Inferior parietal cortex (tissue), 1 donor: ENCODE results near the gene CALCB.

Experiments
- DNase-seq: peaks from one replicate; pipeline ENCODE4 v3.0.0-alpha.2; 2016; ENCODE audit errors: extremely low spot score

CALCB gene

DNA sequence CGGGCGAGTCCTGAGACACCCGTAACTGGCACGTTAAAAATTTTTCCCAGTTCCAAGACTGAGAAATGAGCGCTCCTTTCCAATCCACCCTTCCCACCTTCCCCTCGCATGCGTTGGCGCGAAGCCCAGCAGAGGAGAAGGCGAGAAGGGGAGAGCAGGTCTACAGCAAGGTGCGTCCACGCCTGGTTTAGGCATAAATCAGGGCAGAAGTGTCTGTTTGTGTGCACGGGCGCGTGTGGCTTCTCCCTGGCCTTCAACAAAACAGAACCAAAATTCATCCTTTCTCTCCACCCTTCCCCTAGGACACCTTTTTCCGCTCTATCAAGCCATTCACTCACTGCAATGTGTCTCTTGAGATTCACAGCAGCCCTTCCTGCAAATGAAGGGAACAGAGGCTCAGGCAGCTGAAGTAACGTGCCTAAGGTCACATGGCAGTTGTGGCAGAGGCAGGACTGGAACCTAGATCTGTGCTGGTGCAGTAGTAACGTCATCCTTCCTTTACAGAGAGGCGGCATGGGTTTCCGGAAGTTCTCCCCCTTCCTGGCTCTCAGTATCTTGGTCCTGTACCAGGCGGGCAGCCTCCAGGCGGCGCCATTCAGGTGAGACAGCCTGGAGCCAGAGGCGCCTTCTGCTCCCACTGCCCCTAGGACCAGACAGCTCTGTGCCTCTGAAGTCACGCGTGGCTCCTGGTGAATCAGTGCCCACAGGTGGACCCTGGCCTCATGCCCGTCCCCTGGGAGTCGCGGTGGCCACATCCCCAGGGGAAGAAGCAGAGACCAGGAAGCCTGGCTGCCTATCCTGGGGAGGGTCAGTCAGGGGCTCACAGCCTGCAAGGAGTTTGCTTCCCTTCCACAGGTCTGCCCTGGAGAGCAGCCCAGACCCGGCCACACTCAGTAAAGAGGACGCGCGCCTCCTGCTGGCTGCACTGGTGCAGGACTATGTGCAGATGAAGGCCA, 1.1 kb downstream of the CALCB start:
- DNase-seq: peak; percentile 61

GRCh38 chr11:15075162-15075526, 1.8 kb downstream of the CALCB start:
- DNase-seq: no peak

DNA sequence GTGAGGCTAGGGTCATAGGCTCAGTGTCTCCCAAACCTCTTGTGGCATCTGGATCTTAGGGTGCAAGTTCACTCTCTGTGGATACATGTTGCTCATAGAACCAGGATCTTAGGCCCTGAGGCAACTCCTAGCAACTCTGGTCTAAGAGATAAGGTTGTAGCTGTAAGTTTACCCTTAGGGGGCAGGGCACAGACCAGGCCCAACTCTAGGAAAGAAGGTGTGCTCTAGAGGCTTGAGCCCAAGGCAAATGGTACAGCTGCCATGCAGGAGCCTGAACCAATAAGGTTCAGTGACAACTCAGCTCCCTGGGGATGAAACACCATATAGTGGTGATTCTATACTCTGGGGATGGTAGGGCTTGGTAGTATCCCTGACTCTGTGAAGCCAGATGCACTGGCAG, 17.8 kb downstream of the CALCB start:
- DNase-seq: no peak

DNA sequence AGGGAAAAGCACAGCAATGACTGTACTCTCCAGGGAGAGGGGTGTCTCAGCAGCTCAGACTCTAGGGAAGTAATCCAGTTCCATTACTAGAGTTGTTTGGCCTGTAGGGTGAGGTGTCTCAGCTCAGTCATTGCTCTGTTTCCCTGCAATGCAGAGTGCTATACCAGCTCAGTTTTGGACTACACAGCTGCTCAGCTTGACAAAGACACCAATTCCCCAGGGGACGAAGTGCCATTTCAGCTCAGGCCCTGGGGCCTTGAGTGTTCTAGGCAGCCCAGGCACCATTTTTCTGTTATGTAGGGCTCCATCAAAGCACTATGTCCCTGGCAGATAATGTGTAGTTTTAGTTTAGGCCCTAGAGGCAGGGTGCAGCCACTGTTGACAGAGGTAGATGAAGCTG, 18.2 kb downstream of the CALCB start:
- DNase-seq: no peak

GRCh38 chr11:15093432-15093831, 20.0 kb downstream of the CALCB start:
- no peak for DNase-seq

DNA sequence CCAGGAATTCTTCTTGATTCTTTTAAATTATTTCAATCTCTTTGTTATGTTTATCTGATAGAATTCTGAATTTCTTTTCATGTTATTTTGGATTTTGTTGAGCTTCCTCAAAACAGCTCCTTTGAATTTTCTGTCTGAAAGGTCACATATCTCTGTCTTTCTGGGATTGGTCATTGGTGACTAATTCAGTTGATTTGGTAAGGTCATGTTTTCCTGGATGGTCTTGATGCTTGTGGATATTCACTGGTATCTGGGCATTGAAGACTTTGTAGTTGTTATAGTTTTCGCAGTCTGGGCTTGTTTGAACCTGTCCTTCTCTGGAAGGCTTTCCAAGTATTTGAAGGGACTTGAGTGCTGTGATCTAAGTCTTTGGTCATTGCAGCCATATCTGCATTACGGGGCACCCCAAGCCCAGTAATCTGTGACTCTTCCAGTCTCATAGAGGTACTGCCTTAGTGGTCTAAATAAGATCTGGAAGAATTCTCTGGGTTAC, 22.4 kb downstream of the CALCB start:
- no peak for DNase-seq

DNA sequence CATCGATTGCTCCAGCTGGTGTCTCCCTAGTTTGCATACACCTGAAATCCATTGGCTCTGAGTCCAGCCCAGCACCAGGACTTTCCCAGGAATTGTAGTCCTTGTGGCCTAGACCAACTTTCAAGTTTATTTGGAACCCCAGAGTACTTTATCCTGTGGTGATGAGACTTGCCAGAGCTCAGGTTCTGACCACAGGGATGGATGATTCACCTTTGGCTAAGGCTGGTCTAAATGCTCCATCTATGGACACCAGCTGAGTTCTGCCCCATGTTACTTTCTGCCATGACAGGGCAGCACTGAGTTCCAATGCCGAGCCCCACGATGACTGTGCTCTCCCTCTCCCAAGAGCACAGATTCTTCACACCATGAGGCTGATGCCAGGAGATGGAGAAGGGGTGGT, 24.0 kb downstream of the CALCB start:
- no peak for DNase-seq

DNA sequence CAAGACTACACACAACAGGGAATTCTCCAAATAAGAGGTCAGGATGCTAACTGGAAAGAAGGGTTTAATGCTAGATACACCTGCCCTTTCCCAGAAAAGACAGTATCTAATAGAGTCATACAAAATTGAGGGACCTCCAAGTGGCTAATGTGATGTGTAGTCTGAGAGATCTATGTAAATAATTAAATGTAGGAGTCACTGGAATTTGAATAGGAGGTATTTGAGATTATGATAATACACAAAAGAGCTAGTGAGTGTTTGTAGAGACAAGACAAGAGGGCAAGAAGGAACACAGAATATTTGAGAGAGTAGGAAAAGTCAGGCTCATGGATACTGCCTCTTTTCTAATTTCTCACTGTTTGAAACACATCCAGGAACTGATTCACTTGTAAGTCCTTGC, 25.9 kb downstream of the CALCB start:
- DNase-seq: no peak

DNA sequence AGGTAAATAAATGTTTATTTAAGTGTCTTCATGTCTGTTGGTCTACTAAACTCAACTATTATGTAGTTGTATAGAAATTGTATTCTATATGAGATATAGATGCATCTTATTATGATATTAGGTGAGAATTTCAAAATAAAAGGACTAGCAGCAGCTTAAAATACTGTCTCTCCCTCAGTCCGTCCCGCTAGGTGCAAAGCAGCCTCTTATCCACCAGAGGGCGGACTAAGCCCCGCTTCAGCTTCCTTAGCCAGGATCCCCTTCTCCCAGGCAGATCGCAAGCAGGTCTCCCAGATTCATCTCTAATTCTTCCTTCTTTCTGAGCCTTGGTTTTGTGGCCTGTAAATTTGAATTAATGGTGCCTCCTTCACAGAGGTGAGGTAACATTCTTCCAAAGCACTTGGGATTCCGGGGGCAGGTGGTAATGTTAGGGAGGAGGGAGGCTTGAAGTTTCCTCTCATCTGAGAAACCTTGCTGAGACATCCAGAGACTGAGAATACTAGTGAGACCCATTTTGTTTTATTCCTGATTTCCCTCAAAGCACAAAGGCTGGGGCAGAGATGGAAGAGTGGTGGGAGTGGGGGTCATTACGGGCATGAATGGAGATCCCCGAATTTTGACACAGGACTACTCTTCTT, 27.8 kb downstream of the CALCB start:
- peak; percentile 81 for DNase-seq

GRCh38 chr11:15104166-15104565, 30.8 kb downstream of the CALCB start:
- no peak for DNase-seq

DNA sequence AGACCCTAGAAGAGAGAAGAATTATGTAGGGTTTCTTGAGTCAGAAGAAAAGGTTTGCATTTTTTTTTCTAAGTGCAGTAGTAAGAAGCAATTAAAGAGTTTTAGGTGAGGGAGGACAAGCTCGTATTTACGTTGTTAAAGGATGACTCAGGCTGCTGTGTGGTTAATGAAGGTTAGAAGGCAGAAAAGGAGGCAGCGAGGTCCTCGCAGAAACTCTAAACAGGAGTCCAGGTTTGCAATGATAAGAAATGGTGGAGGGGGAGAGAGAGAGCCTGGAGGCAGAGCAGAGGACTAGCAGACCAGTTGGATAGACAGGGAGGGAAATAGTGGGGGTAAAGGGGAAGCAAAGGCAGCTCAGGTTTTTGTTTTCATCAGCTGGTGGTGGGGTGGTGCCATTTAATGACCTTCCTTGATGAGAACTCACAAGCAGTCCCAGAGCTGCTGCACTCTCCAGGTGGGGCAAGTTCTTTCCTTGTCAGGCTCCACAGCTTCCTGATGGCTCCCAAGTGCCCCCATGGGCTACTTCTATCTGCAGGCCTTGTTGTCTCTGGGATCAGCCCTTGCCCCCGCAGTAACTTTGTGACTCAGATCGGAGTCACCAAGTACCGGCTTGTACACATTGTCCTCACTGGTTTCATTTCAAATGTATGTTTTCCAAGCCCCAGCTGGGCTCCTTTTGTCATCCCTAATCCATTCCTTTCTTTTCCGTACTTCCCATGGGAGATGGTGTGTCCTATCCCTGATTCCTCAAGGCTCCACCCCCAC, 33.0 kb downstream of the CALCB start:
- DNase-seq: no peak

GRCh38 chr11:15107730-15108515, 34.5 kb downstream of the CALCB start:
- DNase-seq: no peak

- no peak for DNase-seq
Observed at GRCh38 chr11:15108592-15109130, 35.3 kb downstream of the CALCB start.

DNA sequence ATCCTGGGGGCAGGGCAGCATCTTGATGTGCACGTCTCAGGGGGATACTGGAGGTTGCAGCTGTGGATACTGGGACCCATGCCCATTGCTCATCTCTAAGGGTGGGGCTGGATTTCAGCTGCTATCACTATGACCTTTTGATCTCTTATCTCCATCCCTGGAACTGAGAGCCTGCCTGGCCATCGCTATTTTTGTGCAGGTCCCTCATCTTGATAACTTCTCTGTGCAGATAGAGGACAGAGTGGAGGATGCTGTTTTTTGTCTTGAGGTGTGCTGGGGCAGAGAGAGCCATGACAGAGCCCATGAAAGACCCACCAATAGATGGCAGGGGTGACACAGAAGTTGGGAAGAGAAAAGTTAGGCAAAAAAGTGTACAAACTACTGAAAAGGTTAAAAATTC, 36.2 kb downstream of the CALCB start:
- no peak for DNase-seq

DNA sequence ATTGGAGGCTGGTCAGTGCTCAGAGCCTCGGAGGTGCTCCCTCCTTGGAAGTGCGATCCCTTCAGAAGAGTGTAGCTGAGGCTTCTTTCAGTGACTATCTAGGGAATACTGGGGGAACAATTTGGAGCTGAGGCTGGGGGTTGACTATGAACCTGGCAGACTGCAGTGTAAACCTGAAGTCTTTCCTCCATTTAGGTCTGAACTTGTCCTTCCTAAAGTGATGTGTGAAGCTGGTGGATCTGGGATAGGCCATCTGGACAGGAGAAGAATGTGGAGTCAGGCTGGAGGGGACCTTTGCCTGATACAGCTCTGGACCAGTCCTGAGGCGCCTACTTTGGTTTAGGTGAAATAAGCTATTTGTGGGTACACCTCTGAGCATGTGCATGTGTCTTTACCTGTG, 37.8 kb downstream of the CALCB start:
- no peak for DNase-seq

DNA sequence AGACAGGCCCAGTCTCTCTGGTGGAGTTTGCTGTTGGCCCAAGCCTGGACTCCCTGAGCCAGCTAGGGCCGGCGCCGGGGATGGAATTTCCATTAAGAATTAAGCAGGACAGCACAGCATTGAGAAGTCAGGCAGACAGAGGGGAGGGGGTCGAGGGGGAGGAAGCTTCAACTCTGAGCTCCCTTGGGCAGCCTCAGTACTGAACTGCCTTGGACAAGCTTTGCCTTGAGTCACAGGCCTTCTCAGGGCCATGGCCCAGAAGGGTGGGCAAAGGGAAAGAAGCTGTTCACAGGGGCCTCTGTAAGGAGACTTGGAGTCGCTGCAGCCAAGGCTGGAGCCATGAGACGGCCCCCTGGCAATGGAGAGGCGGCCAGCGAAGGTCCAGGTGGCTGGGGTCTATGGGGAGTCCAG, 38.7 kb downstream of the CALCB start:
- no peak for DNase-seq

- no peak for DNase-seq
Observed at GRCh38 chr11:15113381-15113780, 40.0 kb downstream of the CALCB start.

DNA sequence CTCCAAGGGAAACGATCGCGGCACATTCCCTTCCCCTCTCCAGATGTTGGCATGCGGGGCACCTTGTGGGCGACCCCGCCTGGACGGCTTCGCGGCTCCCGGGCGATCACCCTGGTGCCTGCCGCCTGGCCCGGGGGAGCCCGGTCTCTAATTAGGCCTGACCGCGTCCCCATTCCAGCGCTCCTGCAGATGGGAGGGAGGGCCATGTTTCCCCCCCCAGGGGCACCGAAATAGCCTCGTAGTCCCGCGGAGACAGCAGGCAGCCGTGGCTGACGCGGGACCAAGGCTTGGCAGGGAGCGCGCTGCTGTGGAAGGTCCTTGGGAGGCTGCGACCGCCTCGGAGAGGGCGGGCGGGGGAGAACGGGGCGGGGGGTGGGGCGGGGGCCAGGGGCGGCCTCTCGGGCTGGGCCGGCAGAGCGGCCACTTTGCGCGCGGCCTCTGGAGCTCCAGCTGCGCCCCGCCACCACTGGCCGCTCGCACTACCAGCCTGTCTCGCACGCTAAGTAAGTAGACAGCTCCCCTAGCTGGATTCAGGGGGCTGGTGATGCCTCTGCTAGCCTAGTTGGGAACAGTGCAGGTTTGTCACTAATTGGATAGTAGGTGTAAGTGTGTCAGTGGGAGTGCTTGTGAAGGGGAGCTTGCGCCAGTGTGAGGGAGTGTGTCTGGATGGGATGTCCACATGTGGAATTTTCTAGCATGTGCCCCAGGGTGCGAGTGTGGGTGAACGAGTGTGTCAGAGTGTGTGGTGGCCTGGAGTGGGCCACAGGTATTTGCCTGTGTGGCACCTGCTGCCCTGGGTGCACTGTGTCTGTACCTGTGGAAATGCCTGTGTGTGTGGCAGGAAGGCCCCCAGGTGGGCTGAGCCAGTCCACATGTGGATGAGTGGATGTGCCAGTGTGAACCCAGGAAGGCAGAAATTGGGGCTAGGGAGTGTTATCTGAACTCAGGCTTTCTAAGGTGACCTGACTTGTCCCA, 41.4 kb downstream of the CALCB start, which contains the start of gene INSC:
Gene INSC, plus strand, starts transcription at position 423 of the 975 bp plus-strand sequence. CDS start 34,252 bp downstream, outside the sequence.
- DNase-seq: no peak

DNA sequence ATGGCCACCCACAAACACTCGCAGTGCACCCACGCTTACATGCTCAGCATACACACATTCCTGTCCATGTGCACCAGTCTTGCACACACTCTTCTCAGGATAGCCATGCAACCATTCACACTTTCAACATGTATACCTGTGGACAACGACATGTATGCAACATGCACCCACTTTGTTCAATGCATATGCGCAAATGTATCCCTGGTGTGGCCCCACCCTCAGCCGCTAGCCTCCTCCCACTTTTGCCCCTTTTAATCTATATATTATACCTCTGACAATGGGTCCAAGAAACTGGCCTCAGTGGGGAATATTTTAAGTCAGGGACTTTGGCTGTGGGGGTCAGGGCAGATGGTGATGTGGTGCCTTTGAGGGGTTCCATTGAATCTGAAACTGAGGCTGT, 42.3 kb downstream of the CALCB start:
- no peak for DNase-seq

- DNase-seq: no peak
Observed at GRCh38 chr11:15117751-15118150, 44.4 kb downstream of the CALCB start.
